Progenitor cell of endocrine pancreas (in vitro differentiated cells): ENCODE results near the gene FAM25A. TPM values are rescaled to one million over a fixed set of nuclear protein-coding genes. Genes with fewer than 3 reads are reported as not detected.
"Not testable (repeated sequence)": the region's sequence is repeated elsewhere in the genome, so short reads cannot be mapped to it uniquely, and the experiment has no call there.

Source experiments
- DNase-seq: peaks from one replicate; pipeline ENCODE4 v3.0.0; 2021; ENCODE audit warnings: low spot score; ENCODE audit not compliant: unreplicated experiment
- H3K27ac Mint-ChIP-seq: 2 replicates; pipeline ENCODE4 v1.8.0; 2021; ENCODE audit warnings: mild to moderate bottlenecking, moderate library complexity, mixed read lengths
- H3K27me3 Mint-ChIP-seq: 2 replicates; pipeline ENCODE4 v1.8.0; 2021; ENCODE audit warnings: mixed read lengths
- H3K36me3 Mint-ChIP-seq: 2 replicates; pipeline ENCODE4 v1.8.0; 2022; ENCODE audit warnings: mixed read lengths; ENCODE audit not compliant: insufficient read depth
- H3K4me1 Mint-ChIP-seq: 2 replicates; pipeline ENCODE4 v1.8.0; 2021; ENCODE audit warnings: low read depth, mixed read lengths
- H3K4me3 Mint-ChIP-seq: 2 replicates; pipeline ENCODE4 v1.8.0; 2021; ENCODE audit warnings: low read depth, mild to moderate bottlenecking, moderate library complexity, mixed read lengths
- H3K9me3 Mint-ChIP-seq: 2 replicates; pipeline ENCODE4 v1.8.0; 2021; ENCODE audit warnings: low read depth, mixed read lengths
- total RNA-seq: library from RNA; stranded (reverse); gene quantifications from 2 replicates; pipeline ENCODE4 v1.2.1, GENCODE V29; 2021
- TF ChIP-seq, protein P1 (sequence below): fragments of 200-600 bp; sonication (generic); IDR thresholded peaks from one replicate; pipeline ENCODE4 v1.5.0; 2021; ENCODE audit warnings: antibody characterized with exemption, mild to moderate bottlenecking; ENCODE audit not compliant: unreplicated experiment

Gene FAM25A
- total RNA-seq, 1 donor from 2014 or later, result not detected

DNA sequence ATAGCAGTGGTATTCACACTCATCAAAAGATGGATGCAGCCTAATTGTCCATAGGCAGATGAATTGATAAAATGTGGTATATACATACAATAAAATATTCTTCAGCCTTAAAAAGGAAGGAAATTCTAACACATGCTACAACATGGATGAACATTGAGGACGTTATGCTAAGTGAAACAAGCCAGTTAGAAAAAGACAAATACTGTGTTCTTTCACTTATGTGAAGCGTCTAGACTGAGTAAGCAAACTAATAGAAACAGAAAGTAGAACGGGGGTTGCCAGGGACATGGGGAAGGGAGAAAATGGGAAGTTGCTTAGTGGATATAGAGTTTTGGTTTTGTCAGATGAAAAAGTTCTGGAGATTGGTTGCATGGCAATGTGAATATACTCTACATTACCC lies 6.6 kb upstream of the FAM25A start:
- not testable (repeated sequence) for DNase-seq, H3K27ac Mint-ChIP-seq, H3K27me3 Mint-ChIP-seq, H3K36me3 Mint-ChIP-seq, H3K4me3 Mint-ChIP-seq, H3K4me1 Mint-ChIP-seq, H3K9me3 Mint-ChIP-seq

DNA sequence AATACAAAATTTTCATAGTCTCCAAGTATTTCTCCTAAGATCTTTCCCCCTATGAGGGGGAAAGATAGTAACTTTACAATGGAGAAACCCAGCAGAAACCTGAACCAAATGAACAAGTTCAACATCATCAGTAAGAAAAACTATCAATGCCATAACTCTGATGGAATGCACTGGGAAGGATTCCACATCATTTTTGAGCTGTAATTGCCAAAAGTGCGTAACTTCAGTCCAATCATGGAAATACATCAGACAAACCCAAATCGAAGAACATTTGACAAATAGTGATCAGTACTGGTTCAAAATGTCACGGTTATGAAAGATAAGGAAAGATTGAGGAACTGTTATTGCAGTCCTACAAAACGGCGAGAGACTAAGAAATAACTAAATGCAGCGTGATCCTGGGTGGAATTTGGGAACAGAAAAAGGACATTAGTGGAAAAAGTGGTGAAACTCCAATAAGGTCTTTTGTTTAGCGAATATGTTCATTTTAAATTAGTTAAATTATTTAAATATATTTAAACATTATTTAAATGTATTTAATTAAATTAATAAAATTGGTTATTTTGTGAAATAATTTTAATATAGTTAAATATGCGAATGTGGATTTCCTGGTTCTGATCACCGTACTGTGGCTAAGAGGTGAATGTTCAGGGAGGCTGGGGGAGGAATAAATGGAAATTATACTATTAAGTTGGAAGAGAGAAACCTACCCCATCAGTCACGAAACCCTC lies 4.9 kb upstream of the FAM25A start:
- not testable (repeated sequence) for H3K36me3 Mint-ChIP-seq, H3K4me3 Mint-ChIP-seq, H3K9me3 Mint-ChIP-seq, H3K27me3 Mint-ChIP-seq, DNase-seq, H3K4me1 Mint-ChIP-seq, H3K27ac Mint-ChIP-seq

DNA sequence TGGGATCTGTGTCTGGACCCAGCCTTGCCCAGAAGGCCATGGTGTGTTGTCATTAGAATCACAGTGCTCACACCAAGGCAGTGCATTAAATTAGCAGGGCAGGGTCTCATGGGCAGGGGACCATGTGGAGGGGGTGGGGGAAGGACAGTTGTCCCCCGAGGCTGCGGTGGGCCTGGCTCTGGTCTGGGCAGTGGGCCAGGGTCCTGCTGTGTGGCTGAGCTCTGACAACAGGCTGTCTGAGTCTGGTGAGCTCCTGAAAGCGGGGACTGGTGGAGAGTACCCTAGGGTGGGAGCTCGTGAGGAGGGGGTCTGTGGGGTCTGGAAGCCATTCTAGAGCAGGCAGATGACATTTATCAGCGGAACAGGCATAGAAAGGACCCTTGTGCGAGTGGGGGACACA lies 2.0 kb upstream of the FAM25A start:
- not testable (repeated sequence) for H3K27me3 Mint-ChIP-seq, H3K36me3 Mint-ChIP-seq, H3K4me3 Mint-ChIP-seq, H3K4me1 Mint-ChIP-seq, H3K9me3 Mint-ChIP-seq, H3K27ac Mint-ChIP-seq, DNase-seq

DNA sequence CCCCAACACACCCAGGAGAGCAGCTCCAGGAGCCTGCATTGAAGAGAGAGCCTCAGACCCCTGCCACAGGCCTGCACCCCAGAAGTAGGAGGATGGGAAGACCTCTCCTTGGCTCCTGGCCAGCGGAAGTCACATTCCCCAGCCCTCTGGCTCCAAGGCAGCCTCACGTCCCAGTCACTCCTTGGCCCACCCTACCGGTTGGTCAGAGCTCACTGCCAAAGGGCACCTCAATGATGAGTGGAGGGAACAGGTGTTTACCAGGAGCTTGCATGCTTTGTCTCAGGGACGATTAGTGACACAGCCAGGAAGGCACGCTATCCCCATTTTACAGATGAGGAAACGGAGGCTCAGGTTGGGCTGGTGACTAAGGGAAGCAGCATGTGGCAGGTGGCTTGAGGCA lies 1.0 kb upstream of the FAM25A start:
- not testable (repeated sequence) for H3K9me3 Mint-ChIP-seq, H3K27me3 Mint-ChIP-seq, H3K27ac Mint-ChIP-seq, H3K36me3 Mint-ChIP-seq, H3K4me3 Mint-ChIP-seq, H3K4me1 Mint-ChIP-seq, DNase-seq

DNA sequence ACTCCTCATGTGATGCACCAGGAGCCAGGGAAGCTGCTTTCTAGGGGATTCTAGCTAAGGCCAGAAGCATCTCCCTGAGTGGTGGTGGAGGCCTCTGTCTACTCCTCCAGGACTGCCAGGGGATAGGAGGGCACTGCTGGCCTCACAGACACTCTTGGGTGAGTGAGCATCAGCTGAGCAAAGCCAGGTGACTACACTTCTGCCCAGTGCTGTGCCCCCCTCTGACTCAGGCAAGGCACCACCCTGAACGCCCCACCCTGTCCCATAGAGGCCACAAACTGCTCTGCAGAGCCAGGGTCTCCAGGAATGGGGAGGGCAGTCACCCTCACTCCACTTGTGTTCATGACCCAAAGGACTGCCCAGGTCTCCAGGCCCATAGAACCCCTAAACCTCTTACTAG lies 590 bp upstream of the FAM25A start:
- not testable (repeated sequence) for H3K4me1 Mint-ChIP-seq, H3K9me3 Mint-ChIP-seq, H3K27me3 Mint-ChIP-seq, DNase-seq, H3K4me3 Mint-ChIP-seq, H3K27ac Mint-ChIP-seq, H3K36me3 Mint-ChIP-seq

DNA sequence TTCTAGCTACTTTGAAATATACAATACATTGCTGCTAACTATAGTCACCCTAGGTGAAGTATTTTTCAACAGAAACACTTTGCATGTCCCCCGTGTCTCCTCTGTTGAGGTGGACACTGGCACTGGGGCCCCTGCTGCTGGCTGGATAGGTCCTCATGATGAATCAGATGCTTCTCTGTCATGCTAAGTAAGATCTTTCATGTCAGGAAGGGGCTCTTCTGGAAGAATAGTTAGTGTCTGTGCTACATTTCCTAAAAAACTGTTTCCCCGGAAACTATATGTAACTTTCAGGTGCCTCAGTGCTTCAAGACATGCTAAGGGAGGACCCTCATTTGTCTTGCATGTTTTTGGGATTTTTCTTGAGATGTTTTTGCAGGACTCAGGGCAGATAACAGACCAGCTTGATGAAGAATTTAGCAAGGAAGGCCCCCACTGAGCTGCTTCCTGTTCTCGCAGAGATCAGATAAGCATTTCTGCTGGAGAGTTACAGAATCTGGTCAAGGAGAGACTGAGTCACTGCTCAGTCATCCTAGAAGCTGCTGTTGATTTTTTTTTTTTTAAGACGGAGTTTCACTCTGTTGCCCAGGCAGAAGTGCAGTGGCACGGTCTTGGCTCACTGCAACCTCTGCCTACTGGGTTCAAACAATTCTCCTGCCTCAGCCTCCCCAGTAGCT lies 5.3 kb downstream of the FAM25A start:
- H3K36me3 Mint-ChIP-seq, H3K4me3 Mint-ChIP-seq, H3K27ac Mint-ChIP-seq, DNase-seq, H3K27me3 Mint-ChIP-seq, H3K4me1 Mint-ChIP-seq, H3K9me3 Mint-ChIP-seq: not testable (repeated sequence)

DNA sequence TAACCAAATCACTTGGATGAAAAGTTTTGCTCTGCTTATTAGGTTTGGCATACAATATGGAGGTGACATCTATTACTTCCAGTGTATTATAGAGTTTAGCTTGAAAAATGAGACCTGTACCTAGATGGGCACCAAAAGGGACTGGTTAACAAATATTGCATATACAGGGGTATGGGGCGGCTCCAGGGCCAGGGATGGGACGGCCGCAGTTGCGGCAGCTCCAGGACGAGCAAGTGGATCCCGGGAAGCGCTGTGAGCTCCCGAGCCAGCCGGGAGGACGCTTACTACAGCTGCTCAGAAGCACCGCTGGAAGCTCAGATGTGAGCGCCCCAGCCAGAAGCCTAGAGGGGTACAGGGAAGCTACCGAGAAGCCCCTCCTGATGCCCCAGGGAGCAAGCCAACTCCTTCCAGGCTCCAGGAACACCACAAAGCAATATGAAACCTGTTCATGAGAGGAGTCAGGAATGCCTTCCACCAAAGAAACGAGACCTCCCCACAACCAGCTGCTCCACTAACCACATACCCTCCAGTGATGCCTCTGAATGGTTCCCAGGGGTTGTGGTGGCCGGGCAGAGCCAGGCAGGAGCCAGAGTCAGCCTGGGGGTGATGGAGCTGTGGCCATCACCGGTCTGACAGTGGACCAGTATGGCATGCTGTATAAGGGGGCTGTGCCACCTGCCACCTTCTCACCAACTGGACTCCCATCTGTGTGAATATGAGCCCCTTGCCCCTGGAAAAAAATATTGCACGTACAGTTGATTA lies 6.8 kb downstream of the FAM25A start:
- not testable (repeated sequence) for H3K4me3 Mint-ChIP-seq, H3K9me3 Mint-ChIP-seq, H3K36me3 Mint-ChIP-seq, H3K27ac Mint-ChIP-seq, H3K4me1 Mint-ChIP-seq, DNase-seq, H3K27me3 Mint-ChIP-seq

DNA sequence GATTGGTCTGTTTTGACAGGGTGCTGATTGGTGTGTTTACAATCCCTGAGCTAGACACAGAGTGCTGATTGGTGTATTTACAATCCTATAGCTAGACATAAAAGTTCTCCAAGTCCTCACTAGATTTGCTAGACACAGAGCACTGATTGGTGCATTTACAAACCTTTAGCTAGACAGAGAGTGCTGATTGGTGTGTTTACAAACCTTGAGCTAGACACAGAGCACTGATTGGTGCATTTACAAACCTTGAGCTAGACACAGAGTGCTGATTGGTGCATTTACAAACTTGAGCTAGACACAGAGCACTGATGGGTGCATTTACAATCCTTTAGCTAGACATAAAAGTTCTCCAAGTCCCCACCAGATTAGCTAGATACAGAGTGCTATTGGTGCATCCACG lies 10.3 kb downstream of the FAM25A start:
- H3K36me3 Mint-ChIP-seq, H3K4me1 Mint-ChIP-seq, H3K27ac Mint-ChIP-seq, DNase-seq, H3K9me3 Mint-ChIP-seq, H3K4me3 Mint-ChIP-seq, H3K27me3 Mint-ChIP-seq: not testable (repeated sequence)

DNA sequence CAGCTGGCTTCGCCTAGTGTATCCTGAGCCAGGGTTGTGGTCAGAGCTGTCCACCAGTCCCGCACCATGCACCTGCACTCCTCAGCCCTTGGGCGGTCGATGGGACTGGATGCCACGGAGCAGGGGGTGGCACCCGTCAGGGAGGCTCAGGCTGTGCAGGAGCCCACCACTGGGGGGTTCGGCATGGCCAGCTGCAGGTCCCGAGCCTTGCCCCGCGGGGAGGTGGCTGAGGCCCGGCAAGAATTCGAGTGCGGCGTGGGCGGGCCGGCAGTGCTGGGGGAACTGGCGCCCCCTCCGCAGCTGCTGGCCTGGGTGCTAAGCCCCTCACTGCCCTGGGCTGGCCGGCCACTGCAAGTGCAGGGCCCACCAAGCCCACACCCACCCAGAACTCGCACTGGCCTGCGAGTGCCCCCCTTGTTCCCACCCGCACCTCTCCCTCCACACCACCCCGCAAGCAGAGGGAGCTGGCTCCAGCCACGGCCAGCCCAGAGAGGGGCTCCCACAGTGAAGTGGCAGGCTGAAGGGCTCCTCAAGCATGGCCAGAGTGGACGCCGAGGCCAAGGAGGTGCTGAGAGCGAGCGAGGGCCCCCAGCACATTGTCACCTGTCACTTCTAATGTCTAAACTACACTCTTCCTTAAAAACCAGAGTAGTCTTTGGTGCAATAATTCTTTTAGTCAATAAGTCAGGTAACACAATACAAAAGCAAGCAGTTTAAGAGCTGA lies 11.0 kb downstream of the FAM25A start:
- Mint-ChIP-seq H3K36me3 (no peaks in the 10 kb centered on the region), H3K27ac (no peak overlapping the region), H3K4me3 (no peak overlapping the region), H3K9me3 (peaks cover 7% of the 10 kb centered on the region), H3K4me1 (no peaks in the 10 kb centered on the region), H3K27me3 (no peaks in the 10 kb centered on the region)
- DNase-seq, result no peak
- TF ChIP-seq, protein P1, sequence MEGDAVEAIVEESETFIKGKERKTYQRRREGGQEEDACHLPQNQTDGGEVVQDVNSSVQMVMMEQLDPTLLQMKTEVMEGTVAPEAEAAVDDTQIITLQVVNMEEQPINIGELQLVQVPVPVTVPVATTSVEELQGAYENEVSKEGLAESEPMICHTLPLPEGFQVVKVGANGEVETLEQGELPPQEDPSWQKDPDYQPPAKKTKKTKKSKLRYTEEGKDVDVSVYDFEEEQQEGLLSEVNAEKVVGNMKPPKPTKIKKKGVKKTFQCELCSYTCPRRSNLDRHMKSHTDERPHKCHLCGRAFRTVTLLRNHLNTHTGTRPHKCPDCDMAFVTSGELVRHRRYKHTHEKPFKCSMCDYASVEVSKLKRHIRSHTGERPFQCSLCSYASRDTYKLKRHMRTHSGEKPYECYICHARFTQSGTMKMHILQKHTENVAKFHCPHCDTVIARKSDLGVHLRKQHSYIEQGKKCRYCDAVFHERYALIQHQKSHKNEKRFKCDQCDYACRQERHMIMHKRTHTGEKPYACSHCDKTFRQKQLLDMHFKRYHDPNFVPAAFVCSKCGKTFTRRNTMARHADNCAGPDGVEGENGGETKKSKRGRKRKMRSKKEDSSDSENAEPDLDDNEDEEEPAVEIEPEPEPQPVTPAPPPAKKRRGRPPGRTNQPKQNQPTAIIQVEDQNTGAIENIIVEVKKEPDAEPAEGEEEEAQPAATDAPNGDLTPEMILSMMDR, result no peak
